Gastroesophageal sphincter (tissue), 3 donors: Measurements from ENCODE around the gene FBRSL1.

Source experiments
- CTCF ChIP-seq, 4 experiments: fragments of 200-600 bp in 2 of 4; fragments of 450-650 bp in 2 of 4; sonication (generic) in 1 of 4; IDR thresholded peaks; one replicate each; pipeline ENCODE4 v1.5.1; 2017 to 2019; ENCODE audit warnings: antibody characterized with exemption in 4 of 4, mild to moderate bottlenecking in 2 of 4, moderate library complexity in 2 of 4
- POLR2A ChIP-seq, 2 donors: fragments of 450-650 bp; IDR thresholded peaks; one replicate each; pipeline ENCODE4 v1.6.1; 2017; ENCODE audit warnings: antibody characterized with exemption in 2 of 2, mild to moderate bottlenecking in 2 of 2, moderate library complexity in 1 of 2
- POLR2AphosphoS5 ChIP-seq: sonication (generic); formaldehyde crosslinking; IDR thresholded peaks from one replicate; pipeline ENCODE4 v1.6.1; 2017; ENCODE audit warnings: antibody characterized with exemption

- TF ChIP-seq CTCF (IDR thresholded peaks at IDR 0.05) (no peak), POLR2A (IDR thresholded peaks at IDR 0.05) (no peak), POLR2AphosphoS5 (no peak)
Observed at GRCh38 chr12:132530851-132531250, 40.9 kb downstream of the FBRSL1 start.
